NCI-H460 (cell line): ENCODE results near the gene EVX1. TPM values are rescaled to one million over a fixed set of nuclear protein-coding genes. Genes with fewer than 3 reads are reported as not detected.

ENCODE experiments used
- DNase-seq: peaks from one replicate; pipeline ENCODE4 v3.0.0-alpha.2; 2016; ENCODE audit warnings: low read depth; ENCODE audit errors: extremely low read depth
- total RNA-seq: library from RNA; depleted of rRNA; stranded (reverse); fragments of >200 nt; shearing (Covaris generic); gene quantifications from 2 replicates; pipeline ENCODE4 v1.2.3, GENCODE V29; 2014

Gene EVX1
- total RNA-seq, 1 experiment from 2014 or later, result 0.12 TPM

- DNase-seq, result no peak
Measured at GRCh38 chr7:27224983-27225934, 17.3 kb upstream of the EVX1 start.

- no peak for DNase-seq
Measured at GRCh38 chr7:27229448-27229847, 13.2 kb upstream of the EVX1 start.

GRCh38 chr7:27235387-27236311, 7.0 kb upstream of the EVX1 start:
- DNase-seq, result peak; percentile 63

GRCh38 chr7:27237735-27238334, 4.8 kb upstream of the EVX1 start:
- no peak for DNase-seq

GRCh38 chr7:27238979-27239386, 3.6 kb upstream of the EVX1 start:
- no peak for DNase-seq

GRCh38 chr7:27239387-27240014, 3.1 kb upstream of the EVX1 start:
- no peak for DNase-seq

GRCh38 chr7:27240015-27240731, 2.4 kb upstream of the EVX1 start:
- DNase-seq, result no peak

- no peak for DNase-seq
Measured at GRCh38 chr7:27241189-27242056, 1.2 kb upstream of the EVX1 start.

GRCh38 chr7:27242154-27242553, 448 bp upstream of the EVX1 start:
- DNase-seq, result no peak

- no peak for DNase-seq
Measured at GRCh38 chr7:27243340-27244163, 950 bp downstream of the EVX1 start.

- no peak for DNase-seq
Measured at GRCh38 chr7:27244488-27245123, 2.0 kb downstream of the EVX1 start.

- DNase-seq, result no peak
Measured at GRCh38 chr7:27245124-27245797, 2.7 kb downstream of the EVX1 start.

GRCh38 chr7:27245798-27246691, 3.4 kb downstream of the EVX1 start:
- DNase-seq, result peak; percentile 22

- DNase-seq, result no peak
Measured at GRCh38 chr7:27247000-27247399, 4.4 kb downstream of the EVX1 start.

GRCh38 chr7:27247452-27248426, 5.1 kb downstream of the EVX1 start:
- DNase-seq, result no peak
